ENCODE measurements around the gene ITGA2.
"Not testable (repeated sequence)": the region's sequence is repeated elsewhere in the genome, so short reads cannot be mapped to it uniquely, and the experiment has no call there.

The ITGA2 gene

DNA sequence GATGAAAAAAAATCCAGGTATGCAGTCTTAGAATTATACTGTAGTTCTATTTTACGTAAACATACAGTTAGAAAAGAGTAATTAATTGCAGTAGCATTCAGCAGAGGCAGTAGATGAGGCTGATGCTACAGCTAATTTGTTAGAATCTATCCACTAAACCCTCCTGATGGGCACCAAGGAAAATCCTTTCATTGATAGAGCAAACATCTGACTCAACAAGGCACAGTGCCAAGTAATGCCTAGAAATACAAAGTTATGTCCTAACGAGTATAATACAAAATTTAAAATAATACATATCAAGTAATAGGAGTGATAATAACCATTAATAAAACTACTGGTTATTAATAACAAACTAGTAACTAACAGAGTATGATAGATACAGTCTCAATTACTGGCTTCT lies 111.5 kb downstream of the ITGA2 start:
- in situ Hi-C loops (cut with HindIII; ENCODE audit: low sequenced_read_pairs), result loop anchor here (10.0 kb wide), 1 partner anchor 146 kb away; no protein-coding TSS in a partner anchor
- DNase-seq (ENCODE audit: low read depth, low spot score), result no peak
- TF ChIP-seq, protein P1, sequence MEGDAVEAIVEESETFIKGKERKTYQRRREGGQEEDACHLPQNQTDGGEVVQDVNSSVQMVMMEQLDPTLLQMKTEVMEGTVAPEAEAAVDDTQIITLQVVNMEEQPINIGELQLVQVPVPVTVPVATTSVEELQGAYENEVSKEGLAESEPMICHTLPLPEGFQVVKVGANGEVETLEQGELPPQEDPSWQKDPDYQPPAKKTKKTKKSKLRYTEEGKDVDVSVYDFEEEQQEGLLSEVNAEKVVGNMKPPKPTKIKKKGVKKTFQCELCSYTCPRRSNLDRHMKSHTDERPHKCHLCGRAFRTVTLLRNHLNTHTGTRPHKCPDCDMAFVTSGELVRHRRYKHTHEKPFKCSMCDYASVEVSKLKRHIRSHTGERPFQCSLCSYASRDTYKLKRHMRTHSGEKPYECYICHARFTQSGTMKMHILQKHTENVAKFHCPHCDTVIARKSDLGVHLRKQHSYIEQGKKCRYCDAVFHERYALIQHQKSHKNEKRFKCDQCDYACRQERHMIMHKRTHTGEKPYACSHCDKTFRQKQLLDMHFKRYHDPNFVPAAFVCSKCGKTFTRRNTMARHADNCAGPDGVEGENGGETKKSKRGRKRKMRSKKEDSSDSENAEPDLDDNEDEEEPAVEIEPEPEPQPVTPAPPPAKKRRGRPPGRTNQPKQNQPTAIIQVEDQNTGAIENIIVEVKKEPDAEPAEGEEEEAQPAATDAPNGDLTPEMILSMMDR (IDR thresholded peaks at IDR 0.05; ENCODE audit: low read depth, low read length), result no peak
- no peak overlapping the region for H3K4me3 ChIP-seq (ENCODE audit: low read depth, low read length)

DNA sequence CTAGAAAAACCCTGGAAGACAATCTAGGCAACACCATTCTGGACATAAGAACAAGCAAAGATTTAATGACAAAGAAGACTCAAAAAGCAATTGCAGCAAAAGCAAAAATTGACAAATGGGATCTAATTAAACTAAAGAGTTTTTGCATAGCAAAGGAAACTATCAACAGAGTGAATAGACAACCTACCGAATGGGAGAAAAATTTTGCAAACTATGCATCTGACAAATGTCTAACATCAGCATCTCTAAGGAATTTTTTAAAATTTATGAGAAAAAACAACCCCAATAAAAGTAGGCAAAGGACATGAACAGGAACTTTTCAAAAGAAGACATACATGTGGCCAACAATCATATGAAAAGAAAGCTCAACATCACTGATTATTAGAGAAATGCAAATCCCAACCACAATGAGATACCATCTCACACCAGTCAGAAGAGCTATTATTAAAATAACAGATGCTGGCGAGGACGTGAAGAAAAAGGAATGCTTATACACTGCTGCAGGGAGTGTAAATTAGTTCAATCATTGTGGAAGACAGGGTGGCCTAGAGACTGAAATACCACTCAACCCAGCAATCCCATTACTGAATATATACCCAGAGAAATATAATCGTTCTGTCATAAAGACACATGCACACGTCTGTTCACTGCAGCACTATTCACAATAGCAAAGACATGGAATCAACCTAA lies 116.6 kb downstream of the ITGA2 start:
- DNase-seq (ENCODE audit: low read depth, low spot score), result no peak
- in situ Hi-C loops (cut with HindIII; ENCODE audit: low sequenced_read_pairs), result loop anchor here (10.0 kb wide), 1 partner anchor 151 kb away; no protein-coding TSS in a partner anchor
- TF ChIP-seq, protein P1 (IDR thresholded peaks at IDR 0.05; ENCODE audit: low read depth, low read length), result no peak
- H3K4me3 ChIP-seq (ENCODE audit: low read depth, low read length), result no peak overlapping the region

DNA sequence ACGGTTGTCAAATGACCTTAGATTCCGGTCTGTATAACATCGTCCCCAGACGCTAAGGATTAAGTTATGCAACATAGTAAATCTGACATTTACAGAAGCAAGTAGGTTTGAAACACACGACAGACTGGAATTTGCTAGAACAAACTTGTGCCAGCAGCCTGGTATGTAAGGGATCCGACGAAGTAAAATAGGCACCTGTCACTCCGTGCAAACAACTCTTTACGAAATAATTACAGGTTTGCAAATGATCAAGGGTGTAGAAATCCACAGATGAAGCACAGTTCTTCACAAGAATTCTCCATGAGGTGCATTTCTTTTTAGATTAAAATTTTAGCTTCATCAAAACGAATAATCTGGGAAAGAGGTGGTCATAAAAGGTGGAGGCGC lies 119.9 kb downstream of the ITGA2 start:
- peak overlapping the region; percentile 81 for H3K4me3 ChIP-seq (ENCODE audit: low read depth, low read length)
- TF ChIP-seq, protein P1 (IDR thresholded peaks at IDR 0.05; ENCODE audit: low read depth, low read length), result no peak
- DNase-seq (ENCODE audit: low read depth, low spot score), result peak; percentile 14
- in situ Hi-C loops (cut with HindIII; ENCODE audit: low sequenced_read_pairs), result loop anchor here (10.0 kb wide), 1 partner anchor 154 kb away; no protein-coding TSS in a partner anchor

DNA sequence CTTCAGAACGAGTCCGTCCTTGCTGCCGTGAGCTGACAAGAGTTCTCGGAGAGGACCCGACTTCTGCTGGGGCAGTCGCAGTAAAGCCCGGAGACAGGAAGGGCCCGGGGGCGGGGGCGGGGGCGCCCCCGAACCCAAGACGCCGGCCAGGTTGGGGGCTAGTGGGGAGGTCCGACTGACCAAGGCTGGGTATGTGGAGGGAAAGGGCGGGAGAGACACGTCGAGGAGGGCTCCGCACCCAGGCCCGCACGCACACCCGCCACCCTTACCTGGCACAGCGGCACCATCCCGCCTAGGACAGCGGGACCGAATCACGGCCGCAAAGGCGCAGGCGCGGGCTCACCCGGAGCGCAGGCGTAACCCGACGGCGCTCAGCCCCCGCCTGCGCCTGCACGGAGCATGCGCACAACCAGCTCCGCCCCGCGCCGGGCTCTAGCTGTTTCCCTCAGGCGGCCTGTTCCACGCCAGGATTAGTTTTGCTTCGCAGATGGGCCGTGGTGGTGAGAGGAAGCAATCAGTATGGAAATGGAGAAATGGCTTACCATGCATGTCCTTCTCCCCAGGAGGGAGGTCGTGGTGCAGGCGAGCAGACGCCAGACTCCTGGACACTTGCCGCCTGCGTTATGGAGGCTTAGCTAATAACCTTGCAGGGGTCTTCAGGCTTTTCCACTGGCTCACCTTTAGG lies 120.4 kb downstream of the ITGA2 start, which contains the start of gene MOCS2:
Gene MOCS2 (minus strand): TSS at position 315 of the 685 bp plus-strand sequence. CDS start 2,583 bp downstream, outside the sequence.
- in situ Hi-C loops (cut with HindIII; ENCODE audit: low sequenced_read_pairs), result loop anchor here (10.0 kb wide), 1 partner anchor 155 kb away; no protein-coding TSS in a partner anchor

DNA sequence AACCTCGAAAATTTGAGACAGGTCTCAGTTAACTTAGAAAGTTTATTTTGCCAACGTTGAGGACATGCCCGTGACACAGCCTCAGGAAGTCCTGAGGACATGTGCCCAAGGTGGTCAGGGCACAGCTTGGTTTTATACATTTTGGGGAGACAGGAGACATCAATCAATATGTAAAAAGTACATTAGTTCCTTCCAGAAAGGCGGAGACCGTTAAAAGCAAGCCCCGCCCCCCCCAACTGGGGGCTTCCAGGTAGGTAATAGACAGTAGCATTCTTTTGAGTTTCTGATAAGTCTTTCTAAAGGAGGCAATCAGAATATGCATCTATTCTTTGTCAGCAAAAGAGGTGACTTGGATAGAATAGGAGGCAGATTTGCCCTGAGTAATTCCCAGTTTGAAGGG lies 121.0 kb downstream of the ITGA2 start:
- in situ Hi-C loops (cut with HindIII; ENCODE audit: low sequenced_read_pairs), result no loop called here
- peak overlapping the region; percentile 81 for H3K4me3 ChIP-seq (ENCODE audit: low read depth, low read length)
- DNase-seq (ENCODE audit: low read depth, low spot score), result no peak
- TF ChIP-seq, protein P1 (IDR thresholded peaks at IDR 0.05; ENCODE audit: low read depth, low read length), result no peak

More for the DNA sequence above, 120.4 kb downstream of the ITGA2 start, which contains the start of gene MOCS2:
- peak; percentile 88 for DNase-seq (ENCODE audit: low read depth, low spot score)
- TF ChIP-seq, protein P1 (IDR thresholded peaks at IDR 0.05; ENCODE audit: low read depth, low read length), result no peak
- peak within 1 kb of the TSS; percentile 81 for H3K4me3 ChIP-seq (ENCODE audit: low read depth, low read length)

DNA sequence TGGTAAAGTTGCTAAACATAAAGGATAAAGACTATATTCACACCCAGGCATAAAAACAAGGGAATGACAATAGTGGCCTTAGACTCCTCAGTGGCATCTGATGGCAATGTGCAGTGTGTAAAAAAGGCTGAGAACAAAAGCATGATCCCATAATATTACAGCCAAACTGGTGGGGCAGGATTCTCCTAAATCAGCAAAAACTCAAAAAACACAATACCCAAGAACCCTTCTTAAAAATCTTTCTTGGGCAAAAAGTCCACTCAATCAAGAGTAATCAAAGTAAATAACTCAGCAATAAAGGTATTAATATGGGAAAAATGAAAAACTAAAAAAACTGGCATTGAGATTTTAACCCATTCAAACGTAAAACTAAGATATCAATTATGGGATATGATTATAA lies 122.0 kb downstream of the ITGA2 start:
- no peak overlapping the region for H3K4me3 ChIP-seq (ENCODE audit: low read depth, low read length)
- in situ Hi-C loops (cut with HindIII; ENCODE audit: low sequenced_read_pairs), result no loop called here
- TF ChIP-seq, protein P1 (IDR thresholded peaks at IDR 0.05; ENCODE audit: low read depth, low read length), result no peak
- DNase-seq (ENCODE audit: low read depth, low spot score), result no peak

DNA sequence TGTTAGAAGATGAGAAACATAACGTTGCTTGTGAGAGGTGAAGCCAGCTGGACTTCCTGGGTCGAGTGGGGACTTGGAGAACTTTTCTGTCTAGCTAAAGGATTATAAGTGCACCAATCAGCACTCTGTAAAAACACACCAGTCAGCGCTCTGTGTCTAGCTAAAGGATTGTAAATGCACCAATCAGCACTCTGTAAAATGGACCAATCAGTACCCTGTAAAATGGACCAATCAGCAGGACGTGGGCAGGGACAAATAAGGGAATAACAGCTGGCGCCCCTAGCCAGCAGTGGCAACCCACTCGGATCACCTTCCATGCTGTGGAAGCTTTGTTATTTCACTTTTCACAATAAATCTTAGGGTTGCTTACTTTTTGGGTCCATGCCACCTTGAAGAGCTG lies 123.2 kb downstream of the ITGA2 start:
- DNase-seq (ENCODE audit: low read depth, low spot score); H3K4me3 ChIP-seq (ENCODE audit: low read depth, low read length); in situ Hi-C loops (cut with HindIII; ENCODE audit: low sequenced_read_pairs): not testable (repeated sequence)
